Smooth muscle cell (in vitro differentiated cells): ENCODE measurements around the gene NEDD4. TPM values are rescaled to one million over a fixed set of nuclear protein-coding genes. Genes with fewer than 3 reads are reported as not detected.
"Not testable (repeated sequence)": the region's sequence is repeated elsewhere in the genome, so short reads cannot be mapped to it uniquely, and the experiment has no call there.

Source experiments
- DNase-seq: peaks from one replicate; lab custom pipeline; 2025; ENCODE audit not compliant: unreplicated experiment; lab: John Stamatoyannopoulos, UW
- H2AFZ ChIP-seq: fragments of 200-600 bp; sonication (generic); 2 replicates; pipeline ENCODE4 v1.6.0; 2016; ENCODE audit warnings: antibody characterized with exemption, low read depth, mild to moderate bottlenecking
- H3F3A ChIP-seq: fragments of 200-600 bp; sonication (generic); 2 replicates; pipeline ENCODE4 v1.6.0; 2017; ENCODE audit warnings: antibody characterized with exemption, low read depth
- H3K27ac ChIP-seq: fragments of 200-600 bp; sonication (generic); 2 replicates; pipeline ENCODE4 v1.5.1; 2016; ENCODE audit warnings: low read depth, mild to moderate bottlenecking
- H3K27me3 ChIP-seq: fragments of 200-600 bp; sonication (generic); 2 replicates; pipeline ENCODE4 v1.6.1; 2016; ENCODE audit warnings: low read depth, mild to moderate bottlenecking
- H3K36me3 ChIP-seq: fragments of 200-600 bp; sonication (generic); 2 replicates; pipeline ENCODE4 v1.5.1; 2016; ENCODE audit warnings: low read depth
- H3K4me1 ChIP-seq: fragments of 200-600 bp; sonication (generic); 2 replicates; pipeline ENCODE4 v1.5.1; 2016; ENCODE audit warnings: low read depth
- H3K4me2 ChIP-seq: fragments of 200-600 bp; sonication (generic); 2 replicates; pipeline ENCODE4 v1.6.0; 2016; ENCODE audit warnings: mild to moderate bottlenecking
- H3K4me3 ChIP-seq: fragments of 200-600 bp; sonication (generic); 2 replicates; pipeline ENCODE4 v1.5.1; 2016; ENCODE audit warnings: mild to moderate bottlenecking
- H3K79me2 ChIP-seq: fragments of 200-600 bp; sonication (generic); 2 replicates; pipeline ENCODE4 v1.6.0; 2016; ENCODE audit warnings: low read depth, mild to moderate bottlenecking
- H3K9ac ChIP-seq: fragments of 200-600 bp; sonication (generic); 2 replicates; pipeline ENCODE4 v1.6.0; 2016; ENCODE audit warnings: low read depth
- H3K9me3 ChIP-seq: fragments of 200-600 bp; sonication (generic); replicated peaks from 2 replicates; pipeline ENCODE4 v1.5.1; 2016; ENCODE audit warnings: low read depth
- H4K20me1 ChIP-seq: fragments of 200-600 bp; sonication (generic); 2 replicates; pipeline ENCODE4 v1.6.0; 2016; ENCODE audit warnings: low read depth
- WGBS: methylation state at CpG from one replicate; pipeline ENCODE4 v1.1.7; 2016; ENCODE audit warnings: low lambda C conversion rate; 5-methylcytosine and 5-hydroxymethylcytosine counted together
- polyA plus RNA-seq: library from polyadenylated mRNA; unstranded; fragments of >200 nt; fragmentation: Nextera tagmentation; extraction: Ambion mirVana; gene quantifications from 2 replicates; pipeline ENCODE4 v1.2.1, GENCODE V29; 2016
- total RNA-seq: library from RNA; depleted of rRNA; stranded (reverse); fragments of >200 nt; gene quantifications from 2 replicates; pipeline ENCODE4 v1.2.3, GENCODE V29; 2014
- TF ChIP-seq, protein P1 (sequence below): fragments of 200-600 bp; sonication (generic); IDR thresholded peaks from 2 replicates; pipeline ENCODE4 v1.5.1; 2017; ENCODE audit warnings: borderline replicate concordance, mild to moderate bottlenecking, antibody characterized with exemption; ENCODE audit not compliant: insufficient read depth, poor library complexity, severe bottlenecking

NEDD4 gene
- total and polyA plus RNA-seq, 2 experiments from 2014 or later, result 6.6 to 34.5 TPM

DNA sequence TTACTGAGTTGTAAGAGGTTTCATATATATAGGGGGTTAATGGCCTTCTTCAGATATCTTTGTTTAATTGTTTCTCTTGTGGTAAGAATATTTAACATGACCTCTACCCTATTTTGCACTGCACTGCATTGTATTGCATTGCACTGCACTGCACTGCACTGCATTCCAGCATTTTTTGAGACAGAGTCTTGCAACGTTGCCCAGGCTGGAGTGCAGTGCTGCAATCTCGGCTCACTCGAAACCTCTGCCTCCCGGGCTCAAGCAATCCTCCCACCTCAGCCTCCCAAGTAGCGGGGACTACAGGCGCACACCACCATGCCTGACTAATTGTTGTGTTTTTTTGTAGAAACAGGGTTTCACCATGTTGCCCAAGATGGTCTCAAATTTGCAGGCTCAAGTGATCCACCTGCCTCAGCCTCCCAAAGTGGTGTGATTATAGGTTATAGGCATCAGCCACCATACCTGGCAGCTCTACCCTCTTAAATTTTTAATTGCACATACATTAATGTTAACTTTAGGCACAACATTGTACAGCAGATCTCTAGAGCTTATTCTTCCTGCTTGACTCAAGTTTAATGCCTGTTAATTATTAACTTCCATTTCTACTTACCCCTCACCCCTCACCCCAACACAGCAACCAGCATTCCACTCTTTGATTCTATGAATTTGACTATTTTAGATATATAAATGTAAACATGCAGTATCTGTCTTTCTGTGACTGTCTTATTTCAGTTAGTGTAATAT is 38.4 kb downstream of the NEDD4 start:
- Histone ChIP-seq H2AFZ (no peak overlapping the region), H4K20me1 (no peaks in the 10 kb centered on the region), H3K9ac (no peak overlapping the region), H3K4me1 (no peaks in the 10 kb centered on the region), H3K27me3 (no peaks in the 10 kb centered on the region), H3F3A (no peaks in the 10 kb centered on the region), H3K79me2 (peaks cover 4% of the 10 kb centered on the region), H3K4me3 (no peak overlapping the region), H3K27ac (no peak overlapping the region), H3K36me3 (no peaks in the 10 kb centered on the region), H3K4me2 (no peak overlapping the region), H3K9me3 (no peaks in the 10 kb centered on the region)
- TF ChIP-seq, protein P1, sequence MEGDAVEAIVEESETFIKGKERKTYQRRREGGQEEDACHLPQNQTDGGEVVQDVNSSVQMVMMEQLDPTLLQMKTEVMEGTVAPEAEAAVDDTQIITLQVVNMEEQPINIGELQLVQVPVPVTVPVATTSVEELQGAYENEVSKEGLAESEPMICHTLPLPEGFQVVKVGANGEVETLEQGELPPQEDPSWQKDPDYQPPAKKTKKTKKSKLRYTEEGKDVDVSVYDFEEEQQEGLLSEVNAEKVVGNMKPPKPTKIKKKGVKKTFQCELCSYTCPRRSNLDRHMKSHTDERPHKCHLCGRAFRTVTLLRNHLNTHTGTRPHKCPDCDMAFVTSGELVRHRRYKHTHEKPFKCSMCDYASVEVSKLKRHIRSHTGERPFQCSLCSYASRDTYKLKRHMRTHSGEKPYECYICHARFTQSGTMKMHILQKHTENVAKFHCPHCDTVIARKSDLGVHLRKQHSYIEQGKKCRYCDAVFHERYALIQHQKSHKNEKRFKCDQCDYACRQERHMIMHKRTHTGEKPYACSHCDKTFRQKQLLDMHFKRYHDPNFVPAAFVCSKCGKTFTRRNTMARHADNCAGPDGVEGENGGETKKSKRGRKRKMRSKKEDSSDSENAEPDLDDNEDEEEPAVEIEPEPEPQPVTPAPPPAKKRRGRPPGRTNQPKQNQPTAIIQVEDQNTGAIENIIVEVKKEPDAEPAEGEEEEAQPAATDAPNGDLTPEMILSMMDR, result no peak
- no peak for DNase-seq
- 97% methylated on average over 6 of the region's 6 CpGs for WGBS

- DNase-seq, H3K27me3 ChIP-seq, H3K9me3 ChIP-seq, H2AFZ ChIP-seq, H3K4me1 ChIP-seq, H3K4me3 ChIP-seq, H3K4me2 ChIP-seq, H3K27ac ChIP-seq, H3K79me2 ChIP-seq, H4K20me1 ChIP-seq, H3F3A ChIP-seq, H3K9ac ChIP-seq, H3K36me3 ChIP-seq: not testable (repeated sequence)
- WGBS, result 95% methylated on average over 14 of the region's 14 CpGs
Observed at GRCh38 chr15:55952501-55953274, 40.7 kb downstream of the NEDD4 start.

DNA sequence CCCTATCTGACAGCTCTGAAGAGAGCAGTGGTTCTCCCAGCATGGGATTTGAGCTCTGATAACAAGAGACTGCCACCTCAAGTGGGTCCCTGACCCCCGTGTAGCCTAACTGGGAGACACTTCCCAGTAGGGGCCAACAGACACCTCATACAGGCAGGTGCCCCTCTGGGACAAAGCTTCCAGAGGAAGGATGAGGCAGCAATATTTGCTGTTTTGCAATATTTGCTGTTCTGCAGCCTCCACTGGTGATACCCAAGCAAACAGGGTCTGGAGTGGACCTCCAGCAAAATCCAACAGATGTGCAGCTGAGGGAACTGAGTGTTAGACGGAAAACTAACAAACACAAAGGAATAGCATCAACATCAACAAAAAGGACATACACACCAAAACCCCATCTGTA is 48.8 kb downstream of the NEDD4 start:
- H3K79me2 ChIP-seq, H3K27ac ChIP-seq, H3K9ac ChIP-seq, H3K4me1 ChIP-seq, H3K4me3 ChIP-seq, H3K4me2 ChIP-seq, H3F3A ChIP-seq, DNase-seq, H4K20me1 ChIP-seq, H3K27me3 ChIP-seq, H3K9me3 ChIP-seq, H3K36me3 ChIP-seq, H2AFZ ChIP-seq: not testable (repeated sequence)
- 96% methylated on average over 2 of the region's 2 CpGs for WGBS

- Histone ChIP-seq H3K79me2 (peaks cover 5% of the 10 kb centered on the region), H3K36me3 (peaks cover 11% of the 10 kb centered on the region), H2AFZ (no peak overlapping the region), H3K4me1 (no peaks in the 10 kb centered on the region), H4K20me1 (no peaks in the 10 kb centered on the region), H3K27me3 (no peaks in the 10 kb centered on the region), H3K27ac (no peak overlapping the region), H3K9ac (no peak overlapping the region), H3K4me2 (no peak overlapping the region), H3K4me3 (no peak overlapping the region), H3K9me3 (peaks cover 5% of the 10 kb centered on the region), H3F3A (no peaks in the 10 kb centered on the region)
- no peak for DNase-seq
- 93% methylated on average over 4 of the region's 4 CpGs for WGBS
- TF ChIP-seq, protein P1, result no peak
Observed at GRCh38 chr15:55942332-55942731, 51.1 kb downstream of the NEDD4 start.
